HepG2 (cell line): ENCODE results near the gene DMTF1. TPM values are rescaled to one million over a fixed set of nuclear protein-coding genes. Genes with fewer than 3 reads are reported as not detected.

Source experiments
- ATAC-seq: fragments of 200-7000 bp; cut with Tn5 transposase; 3 replicates; pipeline ENCODE4 v1.9.1; 2020; ENCODE audit warnings: mild to moderate bottlenecking, moderate library complexity
- BruUV-seq: library from RNA; stranded (reverse); fragments of 400-500 nt; replicated peaks from 2 replicates; lab custom pipeline; 2021; lab: Mats Ljungman, UMichigan
- CTCF ChIA-PET: fragments of 300-600 bp; formaldehyde crosslinking; extraction: SDS; loops from one replicate; lab custom pipeline; 2021; ENCODE audit warnings: low total read pairs, inconsistent platforms, low intra/inter-chr PET ratio; lab: Yijun Ruan, JAX
- POLR2A ChIA-PET: fragments of 350-600 bp; sonication (Branson Sonifier 250); formaldehyde crosslinking; loops from one replicate; lab custom pipeline; 2020; ENCODE audit warnings: antibody characterized with exemption, inconsistent platforms; lab: Yijun Ruan, JAX
- DNase-seq: peaks from one replicate; pipeline ENCODE4 v3.0.0-alpha.2; 2015; ENCODE audit warnings: low spot score
- FAIRE-seq: peaks from 3 replicates; lab custom pipeline; 2011; peaks lifted over from hg19 to GRCh38; lab: Jason Lieb, UNC
- H2AFZ ChIP-seq: one replicate; pipeline ENCODE4 v1.6.1; 2011; ENCODE audit warnings: low read length, inconsistent platforms
- H3K27ac ChIP-seq: fragments of 300-600 bp; 3 replicates; pipeline ENCODE4 v1.8.0; 2011; ENCODE audit warnings: mixed run types, mild to moderate bottlenecking, mixed read lengths, low read length, inconsistent platforms; ENCODE audit not compliant: insufficient read depth; ENCODE audit errors: extremely low read length
- H3K27me3 ChIP-seq, 2 experiments: fragments of 200-600 bp in 1 of 2; 2 replicates in 1 of 2; 3 replicates in 1 of 2; pipeline versions ENCODE4 v1.6.0 to v1.8.0; 2011; ENCODE audit warnings: low read length in 2 of 2, mild to moderate bottlenecking in 2 of 2, moderate library complexity in 2 of 2, inconsistent platforms in 1 of 2; ENCODE audit not compliant: insufficient read depth in 2 of 2, control insufficient read depth in 1 of 2
- H3K36me3 ChIP-seq, 2 experiments: fragments of 200-600 bp in 1 of 2; replicated peaks in 1 of 2; 2 replicates in 1 of 2; 3 replicates in 1 of 2; pipeline versions ENCODE4 v1.5.1 to v1.8.0; 2011; ENCODE audit warnings: low read length in 2 of 2, inconsistent platforms in 1 of 2; ENCODE audit not compliant: insufficient read depth in 2 of 2, control insufficient read depth in 1 of 2
- H3K4me1 ChIP-seq: 2 replicates; pipeline ENCODE4 v1.5.1; 2012; ENCODE audit warnings: low read length, inconsistent platforms; ENCODE audit not compliant: insufficient read depth
- H3K4me2 ChIP-seq: 2 replicates; pipeline ENCODE4 v1.6.0; 2011; ENCODE audit warnings: low read depth, low read length, inconsistent platforms
- H3K4me3 ChIP-seq, 3 experiments: fragments of 200-600 bp in 1 of 3; sonication (generic), shearing (Covaris generic) in 1 of 3; replicated peaks in 1 of 3; 2 replicates each; pipeline ENCODE4 v1.5.1; 2011 to 2016; ENCODE audit warnings: low read length in 3 of 3, inconsistent platforms in 2 of 3, low read depth in 2 of 3, mild to moderate bottlenecking in 2 of 3, control low read depth in 1 of 3, mixed read lengths in 1 of 3; ENCODE audit not compliant: insufficient read depth in 1 of 3
- H3K79me2 ChIP-seq: one replicate; pipeline ENCODE4 v1.6.1; 2011; ENCODE audit warnings: low read length, inconsistent platforms; ENCODE audit not compliant: insufficient read depth
- H3K9ac ChIP-seq: 2 replicates; pipeline ENCODE4 v1.6.0; 2011; ENCODE audit warnings: mild to moderate bottlenecking, low read depth, low read length, inconsistent platforms; ENCODE audit not compliant: insufficient read depth
- H3K9me3 ChIP-seq: 2 replicates; pipeline ENCODE4 v1.5.1; 2012; ENCODE audit warnings: mild to moderate bottlenecking, low read length
- H4K20me1 ChIP-seq: 2 replicates; pipeline ENCODE4 v1.6.0; 2011; ENCODE audit warnings: inconsistent platforms, mild to moderate bottlenecking, low read length, moderate library complexity; ENCODE audit not compliant: insufficient read depth
- ARHGAP35 ChIP-seq: sonication (generic); formaldehyde crosslinking; IDR thresholded peaks from 2 replicates; pipeline ENCODE4 v1.9.0; 2022; ENCODE audit warnings: mild to moderate bottlenecking, inconsistent platforms, moderate library complexity, missing genetic modification reagents, borderline replicate concordance
- DNMT3B ChIP-seq: conservative IDR thresholded peaks from 2 replicates; pipeline ENCODE4 v1.6.1; 2016; ENCODE audit warnings: missing biosample characterization, control low read depth
- ELF4 ChIP-seq: sonication (generic); formaldehyde crosslinking; IDR thresholded peaks from 2 replicates; pipeline ENCODE4 v1.5.0; 2020; ENCODE audit warnings: missing genetic modification reagents, mild to moderate bottlenecking, moderate library complexity, borderline replicate concordance
- FLYWCH1 ChIP-seq: sonication (generic); formaldehyde crosslinking; IDR thresholded peaks from 2 replicates; pipeline ENCODE4 v1.8.1; 2023; ENCODE audit warnings: mild to moderate bottlenecking, missing genetic modification reagents
- GLI4 ChIP-seq: sonication (generic); formaldehyde crosslinking; IDR thresholded peaks from 2 replicates; pipeline ENCODE4 v1.5.1; 2020; ENCODE audit warnings: missing genetic modification reagents, mild to moderate bottlenecking, moderate library complexity, borderline replicate concordance
- GZF1 ChIP-seq: sonication (generic); formaldehyde crosslinking; IDR thresholded peaks from 2 replicates; pipeline ENCODE4 v1.5.1; 2020; ENCODE audit warnings: mild to moderate bottlenecking, missing genetic modification reagents
- NFKB2 ChIP-seq: sonication (generic); formaldehyde crosslinking; IDR thresholded peaks from 2 replicates; pipeline ENCODE4 v1.4.0; 2020; ENCODE audit warnings: missing genetic modification reagents, borderline replicate concordance
- SMYD3 ChIP-seq: sonication (generic); formaldehyde crosslinking; IDR thresholded peaks from 2 replicates; pipeline ENCODE4 v1.8.1; 2023; ENCODE audit warnings: mild to moderate bottlenecking, missing genetic modification reagents
- TCF7 ChIP-seq: sonication (generic); IDR thresholded peaks from 2 replicates; pipeline ENCODE4 v1.6.1; 2016; ENCODE audit warnings: antibody characterized with exemption, low read depth
- ZNF562 ChIP-seq: sonication (generic); formaldehyde crosslinking; IDR thresholded peaks from 2 replicates; pipeline ENCODE4 v1.8.0; 2022; ENCODE audit warnings: missing genetic modification reagents, borderline replicate concordance
- ZNF567 ChIP-seq: sonication (generic); formaldehyde crosslinking; IDR thresholded peaks from 2 replicates; pipeline ENCODE4 v1.8.1; 2023; ENCODE audit warnings: mild to moderate bottlenecking, missing genetic modification reagents, borderline replicate concordance
- ZNF7 ChIP-seq: IDR thresholded peaks from 2 replicates; pipeline ENCODE4 v1.6.1; 2016; ENCODE audit warnings: missing biosample characterization, missing genetic modification reagents
- ZSCAN31 ChIP-seq: sonication (generic); formaldehyde crosslinking; IDR thresholded peaks from 2 replicates; pipeline ENCODE4 v1.5.0; 2020; ENCODE audit warnings: low read depth, mild to moderate bottlenecking, missing genetic modification reagents
- WGBS: methylation state at CpG from one replicate; pipeline ENCODE4 v1.1.6; 2017; ENCODE audit warnings: low lambda C conversion rate; 5-methylcytosine and 5-hydroxymethylcytosine counted together
- in situ Hi-C: cut with HindIII; loops from 2 replicates; pipeline ENCODE4 v1.10.0; 2017; ENCODE audit warnings: low pct_unique_long_range_greater_than_20kb; ENCODE audit not compliant: extremely low pct_ligation_motif_present
- intact Hi-C: fragments of 100-400 bp; cut with micrococcal nuclease; formaldehyde crosslinking; loops from one replicate; pipeline ENCODE4 v1.10.0; 2022; ENCODE audit not compliant: unreplicated experiment
- polyA plus RNA-seq, 8 experiments: library from polyadenylated mRNA; depleted of rRNA in 3 of 8; stranded (reverse) in 7 of 8; unstranded in 1 of 8; fragments of >200 nt; fragmentation: Illumina TruSeq in 4 of 8; extraction: Trizol in 4 of 8; gene quantifications; 2 replicates each; pipeline versions ENCODE4 v1.2.1 to v1.2.3, GENCODE V29; 2011 to 2016; ENCODE audit warnings: low read depth in 4 of 8, missing spikeins in 1 of 8, mixed read lengths in 1 of 8; ENCODE audit not compliant: insufficient read depth in 1 of 8
- total RNA-seq, 5 experiments: library from RNA; depleted of rRNA; stranded (reverse); fragments of >200 nt; fragmentation: Illumina TruSeq; extraction: Trizol; gene quantifications; 2 replicates each; pipeline ENCODE4 v1.2.3, GENCODE V29; 2016; ENCODE audit warnings: low read depth in 1 of 5
- TF ChIP-seq, protein P1 (sequence below): sonication (generic); formaldehyde crosslinking; IDR thresholded peaks from 2 replicates; pipeline ENCODE4 v1.4.0; 2020; ENCODE audit warnings: missing genetic modification reagents, borderline replicate concordance
- TF ChIP-seq, protein P2 (sequence below): IDR thresholded peaks from 2 replicates; pipeline ENCODE4 v1.6.1; 2016; ENCODE audit warnings: control low read depth
- TF ChIP-seq, protein P3 (sequence below): sonication (generic); formaldehyde crosslinking; IDR thresholded peaks from 2 replicates; pipeline ENCODE4 v1.8.0; 2022; ENCODE audit warnings: missing genetic modification reagents, mild to moderate bottlenecking, moderate library complexity, borderline replicate concordance

Gene DMTF1
- total and polyA plus RNA-seq, 2 of the 13 experiments (the other 11 are each of a cell fraction or from before 2014, with no cell fraction given): 45.8 to 132 TPM

DNA sequence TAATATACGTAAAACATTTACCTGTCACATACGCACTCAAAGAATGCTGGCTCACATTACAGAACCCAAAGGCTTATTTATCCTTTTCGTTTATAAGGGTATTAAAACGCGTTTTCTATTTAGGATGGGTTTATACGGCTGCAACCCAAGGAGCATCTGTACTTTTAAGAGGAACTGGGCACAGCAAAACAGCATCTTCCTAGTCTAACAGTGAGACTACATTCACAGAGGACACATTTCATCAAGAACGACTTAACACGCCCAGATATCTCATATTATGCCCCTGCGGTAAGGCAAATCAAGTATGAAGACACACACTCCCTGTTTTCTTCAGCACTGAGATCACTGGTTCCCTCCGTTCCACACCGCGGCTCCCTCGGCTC, 533 bp upstream of the DMTF1 start:
- DNase-seq: no peak
- Histone ChIP-seq H2AFZ (peak overlapping the region; percentile 94), H3K4me3 (peak overlapping the region; percentile 86 to 97 (median 91)), H3K9ac (peak overlapping the region; percentile 91), H3K27ac (peak overlapping the region; percentile 98), H3K4me1 (peaks cover 41% of the 10 kb centered on the region), H3K36me3 (no peaks in the 10 kb centered on the region; a peak in 1 of 5 replicates), H3K27me3 (no peaks in the 10 kb centered on the region; a peak in 1 of 5 replicates), H3K9me3 (no peaks in the 10 kb centered on the region), H4K20me1 (no peaks in the 10 kb centered on the region; the same call in 1 of the 2 replicates), H3K4me2 (peak overlapping the region; percentile 92), H3K79me2 (peaks cover 40% of the 10 kb centered on the region)
- BruUV-seq: TSS peak; percentile 99
- in situ Hi-C loops: loop anchor here (5.0 kb wide), 1 partner anchor 209 kb away; no protein-coding TSS in a partner anchor
- ATAC-seq: peak; percentile 39
- TF ChIP-seq ZSCAN31 (CRISPR knock-in tag) (0 out of 2 replicates have a peak, but pooled peaks have one; percentile 8), FLYWCH1 (CRISPR knock-in tag) (0 out of 2 replicates have a peak, but pooled peaks have one; percentile 44), SMYD3 (CRISPR knock-in tag) (0 out of 2 replicates have a peak, but pooled peaks have one; percentile 74), GZF1 (CRISPR knock-in tag) (no peak), GLI4 (CRISPR knock-in tag) (no peak), ZNF7 (no peak), ZNF562 (CRISPR knock-in tag) (0 out of 2 replicates have a peak, but pooled peaks have one; percentile 1), ARHGAP35 (CRISPR knock-in tag) (no peak), ELF4 (peak; percentile 59; the same call in 1 of the 2 replicates), ZNF567 (CRISPR knock-in tag) (0 out of 2 replicates have a peak, but pooled peaks have one; percentile 1), TCF7 (no peak), DNMT3B (CRISPR knock-in tag) (peak; percentile 17; the same call in 1 of the 2 replicates), NFKB2 (no peak)
- TF ChIP-seq, protein P1, sequence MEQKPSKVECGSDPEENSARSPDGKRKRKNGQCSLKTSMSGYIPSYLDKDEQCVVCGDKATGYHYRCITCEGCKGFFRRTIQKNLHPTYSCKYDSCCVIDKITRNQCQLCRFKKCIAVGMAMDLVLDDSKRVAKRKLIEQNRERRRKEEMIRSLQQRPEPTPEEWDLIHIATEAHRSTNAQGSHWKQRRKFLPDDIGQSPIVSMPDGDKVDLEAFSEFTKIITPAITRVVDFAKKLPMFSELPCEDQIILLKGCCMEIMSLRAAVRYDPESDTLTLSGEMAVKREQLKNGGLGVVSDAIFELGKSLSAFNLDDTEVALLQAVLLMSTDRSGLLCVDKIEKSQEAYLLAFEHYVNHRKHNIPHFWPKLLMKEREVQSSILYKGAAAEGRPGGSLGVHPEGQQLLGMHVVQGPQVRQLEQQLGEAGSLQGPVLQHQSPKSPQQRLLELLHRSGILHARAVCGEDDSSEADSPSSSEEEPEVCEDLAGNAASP (CRISPR knock-in tag): no peak
- TF ChIP-seq, protein P2, sequence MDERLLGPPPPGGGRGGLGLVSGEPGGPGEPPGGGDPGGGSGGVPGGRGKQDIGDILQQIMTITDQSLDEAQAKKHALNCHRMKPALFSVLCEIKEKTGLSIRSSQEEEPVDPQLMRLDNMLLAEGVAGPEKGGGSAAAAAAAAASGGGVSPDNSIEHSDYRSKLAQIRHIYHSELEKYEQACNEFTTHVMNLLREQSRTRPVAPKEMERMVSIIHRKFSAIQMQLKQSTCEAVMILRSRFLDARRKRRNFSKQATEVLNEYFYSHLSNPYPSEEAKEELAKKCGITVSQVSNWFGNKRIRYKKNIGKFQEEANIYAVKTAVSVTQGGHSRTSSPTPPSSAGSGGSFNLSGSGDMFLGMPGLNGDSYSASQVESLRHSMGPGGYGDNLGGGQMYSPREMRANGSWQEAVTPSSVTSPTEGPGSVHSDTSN (CRISPR knock-in tag): 0 out of 2 replicates have a peak, but pooled peaks have one; percentile 21
- TF ChIP-seq, protein P3, sequence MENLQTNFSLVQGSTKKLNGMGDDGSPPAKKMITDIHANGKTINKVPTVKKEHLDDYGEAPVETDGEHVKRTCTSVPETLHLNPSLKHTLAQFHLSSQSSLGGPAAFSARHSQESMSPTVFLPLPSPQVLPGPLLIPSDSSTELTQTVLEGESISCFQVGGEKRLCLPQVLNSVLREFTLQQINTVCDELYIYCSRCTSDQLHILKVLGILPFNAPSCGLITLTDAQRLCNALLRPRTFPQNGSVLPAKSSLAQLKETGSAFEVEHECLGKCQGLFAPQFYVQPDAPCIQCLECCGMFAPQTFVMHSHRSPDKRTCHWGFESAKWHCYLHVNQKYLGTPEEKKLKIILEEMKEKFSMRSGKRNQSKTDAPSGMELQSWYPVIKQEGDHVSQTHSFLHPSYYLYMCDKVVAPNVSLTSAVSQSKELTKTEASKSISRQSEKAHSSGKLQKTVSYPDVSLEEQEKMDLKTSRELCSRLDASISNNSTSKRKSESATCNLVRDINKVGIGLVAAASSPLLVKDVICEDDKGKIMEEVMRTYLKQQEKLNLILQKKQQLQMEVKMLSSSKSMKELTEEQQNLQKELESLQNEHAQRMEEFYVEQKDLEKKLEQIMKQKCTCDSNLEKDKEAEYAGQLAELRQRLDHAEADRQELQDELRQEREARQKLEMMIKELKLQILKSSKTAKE (CRISPR knock-in tag): no peak
- FAIRE-seq: no peak
- WGBS: 3% methylated on average over 9 of the region's 13 CpGs
- POLR2A ChIA-PET: interaction anchor here (0.8 to 1.7 kb wide), 17 partner anchors 9 to 313 kb away, joined by 3 to 10 read pairs (median 4); partner anchors contain the start of genes ELAPOR2 and TMEM243
- intact Hi-C loops: loop anchor here (1.0 to 5.0 kb wide), 2 partner anchors 85 to 209 kb away; no protein-coding TSS in a partner anchor
- CTCF ChIA-PET: no interaction called here
